Hematopoietic multipotent progenitor cell treated with erythropoietin and hydrocortisone succinate and interleukin-3 and kit ligand, for 8 days (in vitro differentiated cells): Measurements from ENCODE around the gene DARS1.
"Not testable (repeated sequence)": the region's sequence is repeated elsewhere in the genome, so short reads cannot be mapped to it uniquely, and the experiment has no call there.

Experiments used
- DNase-seq: peaks from one replicate; pipeline ENCODE4 v3.0.0-alpha.2; 2015

DARS1 gene

GRCh38 chr2:135975702-135976101 lies 9.7 kb downstream of the DARS1 start:
- DNase-seq, result no peak

- DNase-seq, result no peak
Measured at GRCh38 chr2:135974036-135974435, 11.4 kb downstream of the DARS1 start.

- no peak for DNase-seq
Measured at GRCh38 chr2:135969655-135970387, 15.6 kb downstream of the DARS1 start.

- DNase-seq, result no peak
Measured at GRCh38 chr2:135965756-135966155, 19.7 kb downstream of the DARS1 start.

GRCh38 chr2:135964404-135964803 lies 21.0 kb downstream of the DARS1 start:
- DNase-seq, result not testable (repeated sequence)

GRCh38 chr2:135963841-135964240 lies 21.6 kb downstream of the DARS1 start:
- DNase-seq, result no peak

- DNase-seq, result no peak
Measured at GRCh38 chr2:135962366-135963123, 22.9 kb downstream of the DARS1 start.

- DNase-seq, result no peak
Measured at GRCh38 chr2:135960656-135961551, 24.5 kb downstream of the DARS1 start.

GRCh38 chr2:135960150-135960549 lies 25.3 kb downstream of the DARS1 start:
- DNase-seq, result no peak

- DNase-seq, result not testable (repeated sequence)
Measured at GRCh38 chr2:135958927-135959326, 26.5 kb downstream of the DARS1 start.

- no peak for DNase-seq
Measured at GRCh38 chr2:135954020-135954601, 31.3 kb downstream of the DARS1 start.

- no peak for DNase-seq
Measured at GRCh38 chr2:135952891-135953290, 32.5 kb downstream of the DARS1 start.

GRCh38 chr2:135951041-135951583 lies 34.3 kb downstream of the DARS1 start:
- no peak for DNase-seq

GRCh38 chr2:135949451-135950234 lies 35.8 kb downstream of the DARS1 start:
- DNase-seq, result no peak

GRCh38 chr2:135948642-135949355 lies 36.6 kb downstream of the DARS1 start:
- no peak for DNase-seq

- no peak for DNase-seq
Measured at GRCh38 chr2:135948141-135948540, 37.3 kb downstream of the DARS1 start.

- no peak for DNase-seq
Measured at GRCh38 chr2:135947483-135947882, 37.9 kb downstream of the DARS1 start.

GRCh38 chr2:135945526-135945925 lies 39.9 kb downstream of the DARS1 start:
- no peak for DNase-seq

- DNase-seq, result no peak
Measured at GRCh38 chr2:135944625-135945024, 40.8 kb downstream of the DARS1 start.

GRCh38 chr2:135942936-135943688 lies 42.3 kb downstream of the DARS1 start:
- DNase-seq, result no peak
